Activated CD4-positive, alpha-beta T cell treated with anti-CD3 and anti-CD28 coated beads for 4 hours (primary cell): ENCODE data around the gene ARHGEF9.
"Not testable (repeated sequence)": the region's sequence is repeated elsewhere in the genome, so short reads cannot be mapped to it uniquely, and the experiment has no call there.

Experiments used
- DNase-seq, 2 donors: peaks; one replicate each; pipeline ENCODE4 v3.0.0-alpha.2; 2020

The ARHGEF9 gene

GRCh38 chrX:63784902-63785707 is at the start of gene ARHGEF9:
ARHGEF9 (minus strand) TSS chrX:63785214; CDS start chrX:63785145, 69 bp downstream.
- DNase-seq = no peak

GRCh38 chrX:63825446-63825845 is 40.4 kb upstream of the ARHGEF9 start:
- DNase-seq = not testable (repeated sequence)

GRCh38 chrX:63818156-63818555 is 33.1 kb upstream of the ARHGEF9 start:
- no peak for DNase-seq

DNA sequence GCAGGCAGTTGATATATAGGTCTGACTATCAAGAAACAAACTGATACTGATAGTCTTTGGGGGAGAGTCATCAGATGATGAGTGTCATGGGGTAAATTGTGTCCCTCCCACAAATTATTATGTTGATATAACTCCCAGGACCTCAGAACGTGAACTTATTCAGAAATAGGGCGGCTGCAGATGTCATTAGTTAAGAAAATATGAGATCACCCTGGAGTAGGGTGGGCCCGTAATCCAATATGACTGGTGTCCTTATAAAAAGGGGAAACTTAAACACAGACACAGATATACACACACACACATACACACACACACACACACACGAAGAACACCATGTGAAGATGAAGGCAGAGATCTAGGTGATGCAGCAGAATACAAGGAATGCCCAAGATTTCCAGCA is 32.7 kb upstream of the ARHGEF9 start:
- no peak for DNase-seq

- DNase-seq = no peak
These were observed 27.8 kb upstream of the ARHGEF9 start for GRCh38 chrX:63812823-63813222.

- DNase-seq = no peak
These were observed 25.7 kb upstream of the ARHGEF9 start for GRCh38 chrX:63810746-63811145.

DNA sequence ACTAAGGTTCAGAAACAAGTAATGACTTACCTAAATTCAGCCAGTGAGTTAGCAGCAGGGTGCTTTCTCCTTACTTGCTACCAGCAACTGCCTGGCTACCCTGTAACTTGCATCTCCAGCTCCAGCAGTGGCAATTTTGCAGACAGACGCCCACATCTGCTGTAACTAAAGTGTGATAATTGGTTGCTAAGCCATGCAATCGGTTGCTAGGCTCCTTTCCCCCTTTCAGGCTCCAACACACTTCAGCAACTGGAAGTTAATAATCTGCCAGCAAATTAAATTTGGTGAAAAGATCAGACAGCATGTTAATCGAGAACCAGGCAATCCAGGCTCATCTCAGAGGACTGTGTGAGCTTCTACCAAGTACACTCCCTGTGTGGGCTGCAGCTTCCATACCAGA is 24.2 kb upstream of the ARHGEF9 start:
- no peak for DNase-seq

- DNase-seq = not testable (repeated sequence)
These were observed 10.4 kb upstream of the ARHGEF9 start for GRCh38 chrX:63795406-63795805.

DNA sequence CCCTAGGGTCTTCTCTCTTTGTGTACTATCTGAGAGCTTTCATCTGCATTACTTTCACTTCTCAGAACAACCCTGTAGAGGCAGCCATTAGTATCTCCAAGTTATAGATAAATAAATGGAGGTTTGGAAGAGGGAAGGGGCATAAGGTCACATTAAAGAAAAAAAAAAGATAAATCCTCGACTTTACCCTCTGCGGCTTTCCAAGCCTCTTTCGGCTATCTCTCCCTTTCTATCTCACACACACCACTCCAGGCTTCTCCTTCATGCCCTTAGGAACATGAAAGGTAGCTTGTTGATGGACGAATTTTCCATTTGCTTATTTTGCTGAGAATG is 660 bp upstream of the ARHGEF9 start:
- no peak for DNase-seq

GRCh38 chrX:63784346-63784901 is 590 bp downstream of the ARHGEF9 start:
- DNase-seq = no peak

DNA sequence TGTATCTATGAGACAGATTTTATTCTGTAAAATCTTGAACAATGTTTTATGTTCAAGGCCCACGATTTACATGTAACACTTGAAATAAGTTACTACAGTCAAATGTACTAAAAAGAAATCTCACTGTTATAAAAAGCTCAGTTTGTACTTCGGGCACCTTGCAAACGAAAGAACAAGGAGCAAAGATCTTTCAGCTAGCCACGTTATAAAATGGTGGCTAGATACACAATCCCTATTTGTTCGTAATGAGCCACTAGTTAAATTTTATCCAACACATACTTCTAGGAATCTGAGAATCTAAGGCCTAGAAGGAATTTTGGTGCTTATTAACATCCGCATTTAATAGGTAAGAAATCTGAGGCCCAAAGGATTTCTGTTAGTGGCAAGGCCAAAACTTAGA is 2.5 kb downstream of the ARHGEF9 start:
- DNase-seq = no peak

DNA sequence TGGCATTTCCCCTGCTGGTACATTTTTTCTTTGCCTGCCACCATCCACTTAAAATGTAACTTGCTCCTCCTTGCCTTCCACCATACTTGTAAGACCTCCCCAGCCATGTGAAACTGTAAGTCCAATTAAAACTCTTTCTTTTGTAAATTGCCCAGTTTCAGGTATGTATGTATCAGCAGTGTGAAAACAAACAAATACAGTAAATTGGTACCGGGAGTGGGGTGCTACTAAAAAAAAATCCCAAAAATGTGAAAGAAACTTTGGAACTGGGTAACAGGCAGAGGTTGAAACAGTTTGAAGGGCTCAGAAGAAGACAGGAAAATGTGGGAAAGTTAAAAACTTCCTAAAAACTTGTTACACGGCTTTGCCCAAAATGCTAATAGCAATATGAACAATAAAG is 16.3 kb downstream of the ARHGEF9 start:
- DNase-seq = no peak

GRCh38 chrX:63765712-63766111 is 19.3 kb downstream of the ARHGEF9 start:
- no peak for DNase-seq

- DNase-seq = no peak
These were observed 20.1 kb downstream of the ARHGEF9 start for GRCh38 chrX:63764946-63765345.

DNA sequence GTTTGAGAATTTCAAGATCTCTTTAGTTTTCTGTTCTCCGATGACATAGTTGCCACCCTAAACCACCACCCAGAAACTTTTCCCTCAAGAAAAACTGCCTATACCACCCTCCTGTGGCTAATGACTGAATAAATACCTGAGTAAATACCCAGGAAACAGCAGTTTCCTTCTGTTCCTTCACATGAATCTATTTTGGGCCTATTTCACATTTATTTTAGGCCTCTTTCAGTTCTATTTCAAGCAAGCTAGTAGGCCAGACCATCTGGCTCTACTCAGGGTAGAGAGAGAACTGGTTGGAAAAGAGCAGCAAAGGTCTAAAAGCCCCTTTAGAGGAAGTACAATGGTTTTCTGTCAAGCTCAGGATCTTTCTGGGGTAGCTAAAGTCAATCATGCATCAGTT is 23.4 kb downstream of the ARHGEF9 start:
- DNase-seq = no peak

DNA sequence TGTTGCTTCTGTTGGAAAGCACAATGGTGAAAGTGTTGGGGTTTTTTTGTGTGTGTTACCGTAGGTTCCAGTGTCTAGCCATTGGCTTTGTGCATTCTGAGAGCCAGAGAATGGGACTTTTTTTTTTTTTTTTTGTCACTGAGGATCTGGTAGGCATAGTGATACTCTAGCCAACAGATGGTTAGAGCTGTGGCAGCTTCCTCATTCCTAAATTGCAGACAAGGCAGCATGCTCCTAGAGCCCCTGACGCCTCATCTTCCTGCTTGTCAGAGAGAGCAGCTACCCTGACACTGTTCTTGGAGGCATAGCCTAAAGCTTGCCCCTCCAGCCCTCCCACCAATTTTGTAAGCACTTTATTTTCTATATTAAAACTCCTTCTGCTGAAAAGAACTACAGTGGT is 27.0 kb downstream of the ARHGEF9 start:
- DNase-seq = no peak

DNA sequence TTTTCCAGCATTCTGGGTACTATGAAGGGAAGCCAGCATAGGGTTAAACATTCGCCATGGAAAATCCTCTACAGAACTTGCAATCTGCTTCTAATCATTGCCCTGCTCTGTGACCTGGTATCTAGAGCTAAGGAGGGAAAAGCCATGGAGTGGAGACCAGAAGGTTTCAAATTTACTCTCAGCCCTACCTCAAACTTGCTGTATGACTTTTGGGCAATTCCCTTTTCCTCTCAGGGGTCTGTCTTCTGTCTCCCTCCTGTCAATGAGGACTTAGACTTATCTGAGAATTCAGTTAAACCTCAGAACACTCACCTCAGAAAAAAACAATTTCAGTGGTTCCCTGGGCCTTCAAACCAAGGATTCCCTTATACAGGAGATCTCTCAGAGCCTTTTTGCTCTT is 29.1 kb downstream of the ARHGEF9 start:
- no peak for DNase-seq

GRCh38 chrX:63754860-63755579 is 30.0 kb downstream of the ARHGEF9 start:
- peak; percentile 81 to 82 for DNase-seq

- DNase-seq = peak; percentile 11 to 14
These were observed 30.7 kb downstream of the ARHGEF9 start for GRCh38 chrX:63754136-63754859.

DNA sequence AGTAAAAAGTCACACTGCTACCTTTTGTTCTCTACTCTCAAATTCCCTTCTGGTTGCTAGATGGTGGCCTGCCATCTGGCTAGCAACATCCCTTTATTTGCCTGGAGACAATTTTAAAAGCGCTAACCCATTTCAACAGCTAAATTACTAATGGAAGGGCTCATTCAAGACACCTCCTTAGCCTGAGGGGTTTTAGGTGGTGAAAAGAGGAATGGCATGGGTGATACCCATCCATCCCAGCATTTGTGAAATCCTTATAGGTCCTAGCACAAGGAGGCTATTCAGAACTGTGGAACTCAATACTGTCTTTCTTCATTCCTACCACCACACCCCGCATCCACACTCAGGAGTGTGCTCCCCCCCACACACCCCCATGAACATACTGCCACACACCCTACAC is 33.5 kb downstream of the ARHGEF9 start:
- DNase-seq = no peak

DNA sequence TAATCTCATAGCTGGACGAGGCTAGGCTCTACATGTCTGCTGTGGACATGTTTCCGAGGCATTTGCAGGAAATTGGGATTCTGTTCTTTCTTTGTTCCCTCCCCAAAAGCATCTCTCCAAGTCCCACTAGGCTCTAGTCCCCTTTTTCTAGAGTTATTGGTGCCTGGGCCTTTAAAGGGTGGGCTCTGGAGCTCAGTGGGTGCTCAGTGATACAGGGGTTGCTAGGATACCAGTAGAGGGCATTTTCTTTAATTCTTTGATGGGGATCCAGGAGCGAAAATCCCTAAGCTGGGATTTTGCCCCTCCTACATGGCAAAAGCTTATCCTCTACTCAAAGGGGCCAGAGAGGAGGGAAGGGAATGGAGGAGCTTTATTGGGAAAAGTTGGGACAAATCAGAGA is 34.2 kb downstream of the ARHGEF9 start:
- DNase-seq = no peak

- no peak for DNase-seq
These were observed 37.7 kb downstream of the ARHGEF9 start for GRCh38 chrX:63747331-63747730.

GRCh38 chrX:63746715-63747114 is 38.3 kb downstream of the ARHGEF9 start:
- DNase-seq = no peak

- no peak for DNase-seq
These were observed 38.7 kb downstream of the ARHGEF9 start for GRCh38 chrX:63746278-63746677.
